Measurements from ENCODE around the gene RHOU.

RHOU gene

GRCh38 chr1:228695015-228695955, 40.0 kb upstream of the RHOU start:
- Histone ChIP-seq H3K4me3 (ENCODE audit: low read depth, low read length) (no peak overlapping the region), H3K27me3 (replicated peaks) (no peaks in the 10 kb centered on the region), H3K36me3 (replicated peaks) (no peaks in the 10 kb centered on the region), H3K27ac (no peak overlapping the region)
- in situ Hi-C loops (cut with HindIII; ENCODE audit: low pct_ligation_motif_present, low sequenced_read_pairs), result no loop called here
- no peak for DNase-seq
- no peak for TF ChIP-seq CTCF (IDR thresholded peaks at IDR 0.05; ENCODE audit: low read depth, low read length, missing control alignments)

DNA sequence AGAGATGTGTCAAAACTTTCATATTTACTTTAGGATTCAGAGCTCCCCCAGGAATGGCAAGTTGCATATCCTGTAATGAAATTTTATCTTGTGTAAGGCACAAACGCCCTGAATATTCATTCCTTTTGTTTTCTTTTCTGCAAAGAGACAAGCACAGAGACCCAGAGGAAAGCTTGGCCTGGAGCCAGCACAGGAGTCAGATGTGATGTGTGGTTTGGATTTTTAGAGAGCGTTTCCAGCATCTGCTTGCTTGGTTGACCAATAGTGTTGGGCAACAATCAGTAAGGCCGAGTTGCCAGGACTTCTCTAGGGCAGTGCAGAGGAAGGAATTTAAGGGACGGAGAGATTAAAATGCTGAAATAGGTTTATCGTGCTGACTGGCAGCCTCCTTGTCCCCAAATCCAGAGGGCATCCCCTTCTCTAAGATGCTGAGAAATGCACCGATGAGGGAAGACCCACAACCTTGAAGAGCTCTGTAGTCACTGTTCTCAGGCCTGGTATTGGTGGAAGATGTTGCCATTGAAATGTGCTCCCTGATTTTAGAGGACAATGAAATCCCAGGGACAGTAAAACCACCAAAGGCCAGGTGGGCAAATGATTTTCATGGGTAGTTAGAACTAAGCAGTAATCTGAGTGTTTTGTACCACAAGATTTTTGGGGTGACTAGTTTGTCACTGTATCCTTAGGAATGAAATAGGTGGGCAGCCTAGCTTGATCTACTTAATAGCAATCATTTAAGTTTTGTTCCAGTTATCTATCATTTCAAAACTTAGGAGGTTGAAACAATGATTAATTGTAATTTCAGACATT, 37.9 kb upstream of the RHOU start:
- H3K27me3 ChIP-seq (replicated peaks), result no peaks in the 10 kb centered on the region
- no peaks in the 10 kb centered on the region for H3K36me3 ChIP-seq (replicated peaks)
- no peak for TF ChIP-seq CTCF (IDR thresholded peaks at IDR 0.05; ENCODE audit: low read depth, low read length, missing control alignments)
- in situ Hi-C loops (cut with HindIII; ENCODE audit: low pct_ligation_motif_present, low sequenced_read_pairs), result no loop called here
- peak; percentile 45 for DNase-seq
- H3K27ac ChIP-seq, result no peak overlapping the region
- H3K4me3 ChIP-seq (ENCODE audit: low read depth, low read length), result no peak overlapping the region

GRCh38 chr1:228698017-228698329, 37.3 kb upstream of the RHOU start:
- TF ChIP-seq CTCF (IDR thresholded peaks at IDR 0.05; ENCODE audit: low read depth, low read length, missing control alignments), result no peak
- H3K27me3 ChIP-seq (replicated peaks), result no peaks in the 10 kb centered on the region
- H3K36me3 ChIP-seq (replicated peaks), result no peaks in the 10 kb centered on the region
- DNase-seq, result no peak
- no peak overlapping the region for H3K4me3 ChIP-seq (ENCODE audit: low read depth, low read length)
- in situ Hi-C loops (cut with HindIII; ENCODE audit: low pct_ligation_motif_present, low sequenced_read_pairs), result no loop called here
- H3K27ac ChIP-seq, result no peak overlapping the region

DNA sequence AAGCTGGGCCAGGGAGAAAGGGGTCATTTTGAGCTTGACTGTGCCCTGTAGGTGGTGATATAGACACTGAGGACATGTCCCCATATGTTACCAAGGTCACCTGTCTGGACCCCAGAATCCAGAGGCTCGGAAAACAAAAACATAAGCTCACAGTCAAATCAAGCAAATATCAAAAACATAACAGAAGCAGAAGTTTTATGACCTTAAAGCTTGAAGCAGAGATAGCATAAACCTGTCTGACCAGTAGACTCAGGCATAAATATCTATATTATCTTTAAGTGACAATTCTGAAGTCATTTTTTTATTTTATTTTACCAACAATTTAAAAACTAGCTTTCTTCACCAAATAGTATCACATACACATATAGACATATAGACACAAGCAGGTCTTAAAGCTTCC, 32.8 kb upstream of the RHOU start:
- DNase-seq, result no peak
- H3K27me3 ChIP-seq (replicated peaks), result no peaks in the 10 kb centered on the region
- no peak overlapping the region for H3K4me3 ChIP-seq (ENCODE audit: low read depth, low read length)
- in situ Hi-C loops (cut with HindIII; ENCODE audit: low pct_ligation_motif_present, low sequenced_read_pairs), result no loop called here
- H3K36me3 ChIP-seq (replicated peaks), result no peaks in the 10 kb centered on the region
- no peak for TF ChIP-seq CTCF (IDR thresholded peaks at IDR 0.05; ENCODE audit: low read depth, low read length, missing control alignments)
- no peak overlapping the region for H3K27ac ChIP-seq

- no peak for TF ChIP-seq CTCF (IDR thresholded peaks at IDR 0.05; ENCODE audit: low read depth, low read length, missing control alignments)
- Histone ChIP-seq H3K4me3 (ENCODE audit: low read depth, low read length) (no peak overlapping the region), H3K36me3 (replicated peaks) (no peaks in the 10 kb centered on the region), H3K27ac (no peak overlapping the region), H3K27me3 (replicated peaks) (no peaks in the 10 kb centered on the region)
- in situ Hi-C loops (cut with HindIII; ENCODE audit: low pct_ligation_motif_present, low sequenced_read_pairs), result no loop called here
- DNase-seq, result no peak
Observed at GRCh38 chr1:228706305-228706704, 29.0 kb upstream of the RHOU start.

Measured in brain microvascular endothelial cell (primary cell).